HG02870 (cell line): Measurements from ENCODE around the gene NR1H4.
A peak's percentile ranks its signal among the peaks of the same experiment; 100 is the strongest.
"Not testable (repeated sequence)": the region's sequence is repeated elsewhere in the genome, so short reads cannot be mapped to it uniquely, and the experiment has no call there.

ENCODE experiments used
- ATAC-seq: cut with Tn5 transposase; IDR thresholded peaks from one replicate; pipeline ENCODE4 v1.9.1; 2021; ENCODE audit warnings: mild to moderate bottlenecking, moderate library complexity; ENCODE audit not compliant: unreplicated experiment

NR1H4 gene

GRCh38 chr12:100565987-100566545 lies 92.4 kb downstream of the NR1H4 start:
- no peak for ATAC-seq

- ATAC-seq = peak; percentile 96
These were observed 93.4 kb downstream of the NR1H4 start for GRCh38 chr12:100566887-100567637.

- ATAC-seq = peak; percentile 34
These were observed 94.3 kb downstream of the NR1H4 start for GRCh38 chr12:100567945-100568344.

GRCh38 chr12:100572184-100572583 lies 98.5 kb downstream of the NR1H4 start:
- ATAC-seq = no peak

- ATAC-seq = peak; percentile 97
These were observed 99.9 kb downstream of the NR1H4 start, which contains the start of gene GAS2L3 for GRCh38 chr12:100573292-100574186. TSS of gene GAS2L3 (plus strand) at chr12:100573684. CDS start at chr12:100594905, 21,221 bp downstream.

GRCh38 chr12:100574187-100575074 lies 100.8 kb downstream of the NR1H4 start:
- no peak for ATAC-seq

- no peak for ATAC-seq
These were observed 102.8 kb downstream of the NR1H4 start for GRCh38 chr12:100576331-100577036.

- ATAC-seq = no peak
These were observed 105.3 kb downstream of the NR1H4 start for GRCh38 chr12:100578923-100579322.

- ATAC-seq = no peak
These were observed 106.2 kb downstream of the NR1H4 start for GRCh38 chr12:100579844-100580243.

- no peak for ATAC-seq
These were observed 110.6 kb downstream of the NR1H4 start for GRCh38 chr12:100584256-100584655.

- ATAC-seq = no peak
These were observed 118.3 kb downstream of the NR1H4 start for GRCh38 chr12:100591979-100592378.

- ATAC-seq = no peak
These were observed 119.8 kb downstream of the NR1H4 start for GRCh38 chr12:100593490-100593889.

- no peak for ATAC-seq
These were observed 128.0 kb downstream of the NR1H4 start for GRCh38 chr12:100601626-100602025.

- not testable (repeated sequence) for ATAC-seq
These were observed 129.3 kb downstream of the NR1H4 start for GRCh38 chr12:100602997-100603396.

- ATAC-seq = no peak
These were observed 135.1 kb downstream of the NR1H4 start for GRCh38 chr12:100608776-100609175.

GRCh38 chr12:100610666-100611430 lies 137.2 kb downstream of the NR1H4 start:
- ATAC-seq = no peak

GRCh38 chr12:100612606-100613005 lies 138.9 kb downstream of the NR1H4 start:
- no peak for ATAC-seq
